A549 (cell line): ENCODE measurements around the gene TRIP11.

Experiments
- HDAC2 ChIP-seq: fragments of 200-600 bp; sonication (generic); IDR thresholded peaks from 2 replicates; pipeline ENCODE4 v1.6.1; 2016
- JUNB ChIP-seq: fragments of >200 bp; sonication (Bioruptor Twin); formaldehyde crosslinking; IDR thresholded peaks from 2 replicates; pipeline ENCODE4 v1.6.1; 2016
- MAZ ChIP-seq: fragments of 150-350 bp; IDR thresholded peaks from 2 replicates; pipeline ENCODE4 v1.6.1; 2014; ENCODE audit warnings: antibody characterized with exemption, low read depth, low read length, borderline replicate concordance
- RCOR1 ChIP-seq: fragments of 150-350 bp; IDR thresholded peaks from 2 replicates; pipeline ENCODE4 v1.6.1; 2014; ENCODE audit warnings: antibody characterized with exemption, low read length, low read depth
- TF ChIP-seq, protein P1 (sequence below): fragments of 150-350 bp; IDR thresholded peaks from 2 replicates; pipeline ENCODE4 v1.6.1; 2014; ENCODE audit warnings: low read depth, mild to moderate bottlenecking, low read length
- TF ChIP-seq, protein P2 (sequence below): fragments of >200 bp; sonication (Bioruptor Twin); formaldehyde crosslinking; IDR thresholded peaks from 3 replicates; pipeline ENCODE4 v1.5.1; 2016

DNA sequence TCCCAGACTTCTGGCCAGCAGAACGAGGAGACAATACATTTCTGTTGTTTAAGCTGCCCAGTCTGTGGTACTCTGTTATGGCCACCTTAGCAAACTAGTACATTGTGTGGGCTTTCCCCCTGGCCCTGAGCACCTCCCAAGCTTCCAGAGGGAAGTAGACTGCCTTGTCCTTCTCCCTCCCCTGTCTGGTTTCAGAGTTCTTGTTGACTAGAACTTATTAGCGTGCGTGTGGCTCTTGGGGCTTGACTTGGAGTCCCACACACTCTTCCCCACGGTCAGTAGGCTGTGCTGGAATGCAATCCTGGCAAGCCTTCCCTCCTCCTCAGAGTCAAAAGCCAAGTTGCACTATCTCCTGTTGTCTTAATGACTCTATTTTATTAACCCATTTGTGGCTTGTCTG, 120.0 kb downstream of the TRIP11 start:
- TF ChIP-seq, protein P1, sequence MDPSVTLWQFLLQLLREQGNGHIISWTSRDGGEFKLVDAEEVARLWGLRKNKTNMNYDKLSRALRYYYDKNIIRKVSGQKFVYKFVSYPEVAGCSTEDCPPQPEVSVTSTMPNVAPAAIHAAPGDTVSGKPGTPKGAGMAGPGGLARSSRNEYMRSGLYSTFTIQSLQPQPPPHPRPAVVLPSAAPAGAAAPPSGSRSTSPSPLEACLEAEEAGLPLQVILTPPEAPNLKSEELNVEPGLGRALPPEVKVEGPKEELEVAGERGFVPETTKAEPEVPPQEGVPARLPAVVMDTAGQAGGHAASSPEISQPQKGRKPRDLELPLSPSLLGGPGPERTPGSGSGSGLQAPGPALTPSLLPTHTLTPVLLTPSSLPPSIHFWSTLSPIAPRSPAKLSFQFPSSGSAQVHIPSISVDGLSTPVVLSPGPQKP: no peak
- TF ChIP-seq HDAC2: no peak
- no peak for TF ChIP-seq MAZ
- no peak for TF ChIP-seq JUNB
- TF ChIP-seq, protein P2, sequence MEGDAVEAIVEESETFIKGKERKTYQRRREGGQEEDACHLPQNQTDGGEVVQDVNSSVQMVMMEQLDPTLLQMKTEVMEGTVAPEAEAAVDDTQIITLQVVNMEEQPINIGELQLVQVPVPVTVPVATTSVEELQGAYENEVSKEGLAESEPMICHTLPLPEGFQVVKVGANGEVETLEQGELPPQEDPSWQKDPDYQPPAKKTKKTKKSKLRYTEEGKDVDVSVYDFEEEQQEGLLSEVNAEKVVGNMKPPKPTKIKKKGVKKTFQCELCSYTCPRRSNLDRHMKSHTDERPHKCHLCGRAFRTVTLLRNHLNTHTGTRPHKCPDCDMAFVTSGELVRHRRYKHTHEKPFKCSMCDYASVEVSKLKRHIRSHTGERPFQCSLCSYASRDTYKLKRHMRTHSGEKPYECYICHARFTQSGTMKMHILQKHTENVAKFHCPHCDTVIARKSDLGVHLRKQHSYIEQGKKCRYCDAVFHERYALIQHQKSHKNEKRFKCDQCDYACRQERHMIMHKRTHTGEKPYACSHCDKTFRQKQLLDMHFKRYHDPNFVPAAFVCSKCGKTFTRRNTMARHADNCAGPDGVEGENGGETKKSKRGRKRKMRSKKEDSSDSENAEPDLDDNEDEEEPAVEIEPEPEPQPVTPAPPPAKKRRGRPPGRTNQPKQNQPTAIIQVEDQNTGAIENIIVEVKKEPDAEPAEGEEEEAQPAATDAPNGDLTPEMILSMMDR: no peak
- TF ChIP-seq RCOR1: no peak
